Natural killer cell (primary cell): ENCODE measurements around the gene FBXO27. TPM values are rescaled to one million over a fixed set of nuclear protein-coding genes. Genes with fewer than 3 reads are reported as not detected.

ENCODE experiments used
- ATAC-seq, 3 donors: fragments of 150-1000 bp in 2 of 3; fragments of 200-7000 bp in 1 of 3; cut with Tn5 transposase; 1 replicate in 1 of 3; 2 replicates in 2 of 3; pipeline ENCODE4 v1.10.0; 2021; ENCODE audit warnings: mild to moderate bottlenecking in 2 of 3, moderate library complexity in 2 of 3
- DNase-seq, 2 donors: peaks; one replicate each; pipeline versions ENCODE4 v3.0.0 to v3.0.0-alpha.2; 2013 to 2021; ENCODE audit warnings: mixed read lengths in 1 of 2
- H3K27ac ChIP-seq: one replicate; pipeline ENCODE4 v1.5.1; 2013; ENCODE audit warnings: mild to moderate bottlenecking, low read length
- H3K27me3 ChIP-seq: one replicate; pipeline ENCODE4 v1.6.1; 2013; ENCODE audit warnings: low read length; ENCODE audit not compliant: control insufficient read depth, insufficient read depth
- H3K36me3 ChIP-seq: one replicate; pipeline ENCODE4 v1.6.1; 2013; ENCODE audit warnings: low read length; ENCODE audit not compliant: control insufficient read depth, insufficient read depth
- H3K4me1 ChIP-seq: one replicate; pipeline ENCODE4 v1.6.1; 2013; ENCODE audit warnings: low read length; ENCODE audit not compliant: control insufficient read depth, insufficient read depth
- H3K4me3 ChIP-seq: one replicate; pipeline ENCODE4 v1.5.1; 2013; ENCODE audit warnings: low read length
- H3K9me3 ChIP-seq: one replicate; pipeline ENCODE4 v1.6.1; 2013; ENCODE audit warnings: low read length; ENCODE audit not compliant: control insufficient read depth, insufficient read depth
- H3K27ac Mint-ChIP-seq, 2 donors: one replicate each; pipeline ENCODE4 v1.8.0; 2022; ENCODE audit warnings: mild to moderate bottlenecking in 2 of 2, mixed read lengths in 2 of 2, moderate library complexity in 1 of 2
- H3K27me3 Mint-ChIP-seq, 2 donors: one replicate each; pipeline ENCODE4 v1.8.0; 2022; ENCODE audit warnings: low read depth in 2 of 2, mixed read lengths in 2 of 2
- H3K36me3 Mint-ChIP-seq: one replicate; pipeline ENCODE4 v1.8.0; 2022; ENCODE audit warnings: mixed read lengths
- H3K4me1 Mint-ChIP-seq, 2 donors: one replicate each; pipeline ENCODE4 v1.8.0; 2022; ENCODE audit warnings: mixed read lengths in 2 of 2
- H3K4me3 Mint-ChIP-seq: one replicate; pipeline ENCODE4 v1.8.0; 2022; ENCODE audit warnings: mild to moderate bottlenecking, moderate library complexity, mixed read lengths
- H3K9me3 Mint-ChIP-seq, 2 donors: one replicate each; pipeline ENCODE4 v1.8.0; 2022; ENCODE audit warnings: mixed read lengths in 2 of 2
- CTCF ChIP-seq: fragments of 200-600 bp; IDR thresholded peaks from one replicate; pipeline ENCODE4 v1.8.0; 2022; ENCODE audit warnings: antibody characterized with exemption
- WGBS: methylation state at CpG from one replicate; pipeline ENCODE4 v1.1.7; 2013; ENCODE audit warnings: missing lambda C conversion rate; ENCODE audit not compliant: insufficient coverage; 5-methylcytosine and 5-hydroxymethylcytosine counted together
- intact Hi-C: fragments of 100-400 bp; cut with micrococcal nuclease; formaldehyde crosslinking; loops from one replicate; pipeline ENCODE4 v1.14.2; 2022
- total RNA-seq, 4 donors: library from RNA; stranded (reverse); fragments of 120-200 nt in 1 of 4; gene quantifications; one replicate each; pipeline versions ENCODE4 v1.2.3 to v1.2.4, GENCODE V29; 2013 to 2022

The FBXO27 gene
- total RNA-seq, 3 donors from 2014 or later (not counting 1 experiment from before 2014, with no cell fraction given), result 0.23 to 0.38 TPM; not detected in 1

- intact Hi-C loops, result no loop called here
- Mint-ChIP-seq H3K9me3 (no peaks in the 10 kb centered on the region), H3K27ac (no peak overlapping the region), H3K27me3 (peaks cover 0 to 3% of the 10 kb centered on the region in 2 donors), H3K36me3 (no peaks in the 10 kb centered on the region), H3K4me3 (no peak overlapping the region), H3K4me1 (no peaks in the 10 kb centered on the region)
- Histone ChIP-seq H3K27me3 (no peaks in the 10 kb centered on the region), H3K4me3 (no peak overlapping the region), H3K9me3 (no peaks in the 10 kb centered on the region), H3K27ac (no peak overlapping the region), H3K36me3 (no peaks in the 10 kb centered on the region), H3K4me1 (no peaks in the 10 kb centered on the region)
- WGBS, result 93% methylated on average over 14 of the region's 14 CpGs
- no peak for TF ChIP-seq CTCF
- ATAC-seq (no peak), DNase-seq (no peak)
Measured at GRCh38 chr19:39024875-39025641, 7.3 kb downstream of the FBXO27 start.

DNA sequence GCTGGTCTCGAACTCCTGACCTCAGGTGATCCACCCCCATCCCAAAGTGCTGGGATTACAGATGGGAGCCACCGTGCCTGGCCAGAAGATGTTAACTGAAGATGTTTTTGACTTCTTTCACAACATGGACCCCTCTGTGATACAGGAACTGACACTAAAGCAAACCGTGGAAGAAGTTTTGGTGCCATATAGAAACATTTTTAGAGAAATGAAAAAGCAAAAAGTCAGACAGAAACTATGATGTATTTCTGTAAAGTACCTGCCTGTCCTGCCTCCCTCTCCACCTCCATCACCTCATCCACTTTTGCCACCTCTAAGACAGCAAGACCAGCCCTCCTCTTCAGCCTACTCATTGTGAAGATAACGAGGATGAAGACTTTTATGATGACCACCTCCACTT is 11.3 kb downstream of the FBXO27 start:
- Histone ChIP-seq H3K4me1 (no peaks in the 10 kb centered on the region), H3K36me3 (no peaks in the 10 kb centered on the region), H3K27me3 (no peaks in the 10 kb centered on the region), H3K27ac (no peak overlapping the region), H3K9me3 (no peaks in the 10 kb centered on the region), H3K4me3 (no peak overlapping the region)
- H3K4me3 Mint-ChIP-seq, result no peak overlapping the region
- DNase-seq (no peak), ATAC-seq (no peak)
- peaks cover 4 to 7% of the 10 kb centered on the region in 2 donors for H3K27me3 Mint-ChIP-seq
- intact Hi-C loops, result no loop called here
- no peaks in the 10 kb centered on the region for H3K4me1 Mint-ChIP-seq
- H3K27ac Mint-ChIP-seq, result no peak overlapping the region
- 76% methylated on average over 3 of the region's 4 CpGs for WGBS
- no peak for TF ChIP-seq CTCF
- no peaks in the 10 kb centered on the region for H3K9me3 Mint-ChIP-seq
- H3K36me3 Mint-ChIP-seq, result no peaks in the 10 kb centered on the region

GRCh38 chr19:39017646-39018045 is 14.7 kb downstream of the FBXO27 start:
- H3K36me3 Mint-ChIP-seq, result no peaks in the 10 kb centered on the region
- Histone ChIP-seq H3K27me3 (no peaks in the 10 kb centered on the region), H3K4me3 (no peak overlapping the region), H3K9me3 (no peaks in the 10 kb centered on the region), H3K27ac (no peak overlapping the region), H3K36me3 (no peaks in the 10 kb centered on the region), H3K4me1 (no peaks in the 10 kb centered on the region)
- no peaks in the 10 kb centered on the region for H3K9me3 Mint-ChIP-seq
- ATAC-seq, result no peak
- WGBS, result 86% methylated on average over 4 of the region's 4 CpGs
- no peak for TF ChIP-seq CTCF
- H3K27me3 Mint-ChIP-seq, result peaks cover 7 to 10% of the 10 kb centered on the region in 2 donors
- H3K4me1 Mint-ChIP-seq, result no peaks in the 10 kb centered on the region
- H3K4me3 Mint-ChIP-seq, result no peak overlapping the region
- DNase-seq, result no peak
- no peak overlapping the region for H3K27ac Mint-ChIP-seq
- intact Hi-C loops, result no loop called here

- Mint-ChIP-seq H3K36me3 (no peaks in the 10 kb centered on the region), H3K27ac (no peak overlapping the region), H3K4me1 (no peaks in the 10 kb centered on the region), H3K9me3 (no peaks in the 10 kb centered on the region), H3K4me3 (no peak overlapping the region), H3K27me3 (peaks cover 7 to 10% of the 10 kb centered on the region in 2 donors)
- no peak for DNase-seq
- no peak overlapping the region for H3K27ac ChIP-seq
- ATAC-seq, result no peak
- no peaks in the 10 kb centered on the region for H3K4me1 ChIP-seq
- no peaks in the 10 kb centered on the region for H3K9me3 ChIP-seq
- TF ChIP-seq CTCF, result no peak
- no peak overlapping the region for H3K4me3 ChIP-seq
- WGBS, result 92% methylated on average over 6 of the region's 6 CpGs
- no peaks in the 10 kb centered on the region for H3K36me3 ChIP-seq
- intact Hi-C loops, result no loop called here
- no peaks in the 10 kb centered on the region for H3K27me3 ChIP-seq
Measured at GRCh38 chr19:39017026-39017425, 15.3 kb downstream of the FBXO27 start.
